IPS-NIHi11 (cell line): Measurements from ENCODE around the gene SRRM3.
"Not testable (repeated sequence)": the region's sequence is repeated elsewhere in the genome, so short reads cannot be mapped to it uniquely, and the experiment has no call there.

ENCODE experiments used
- DNase-seq: peaks from one replicate; pipeline ENCODE4 v3.0.0; 2012; ENCODE audit warnings: mixed read lengths, low spot score

The SRRM3 gene

DNA sequence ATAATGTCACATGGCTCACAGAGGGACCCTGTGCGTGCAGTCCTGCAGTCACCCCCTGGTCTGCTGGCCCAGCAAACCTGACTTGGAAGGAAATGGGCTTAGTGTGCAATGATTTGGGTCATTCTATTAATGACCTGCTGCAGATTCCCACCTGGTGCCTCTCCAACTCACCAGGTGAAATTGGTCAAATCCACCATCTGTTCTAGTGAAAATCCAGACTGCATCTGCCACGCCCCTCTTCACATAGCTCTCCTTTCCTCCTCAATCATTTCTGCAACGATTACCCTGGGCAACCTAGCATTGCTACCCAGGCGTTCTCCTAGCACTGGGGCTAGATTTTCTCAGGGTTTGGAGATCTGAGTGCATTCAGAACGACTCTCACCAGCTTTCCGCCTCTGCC lies 29.4 kb downstream of the SRRM3 start:
- no peak for DNase-seq

GRCh38 chr7:76231583-76231982 lies 29.9 kb downstream of the SRRM3 start:
- DNase-seq = no peak

DNA sequence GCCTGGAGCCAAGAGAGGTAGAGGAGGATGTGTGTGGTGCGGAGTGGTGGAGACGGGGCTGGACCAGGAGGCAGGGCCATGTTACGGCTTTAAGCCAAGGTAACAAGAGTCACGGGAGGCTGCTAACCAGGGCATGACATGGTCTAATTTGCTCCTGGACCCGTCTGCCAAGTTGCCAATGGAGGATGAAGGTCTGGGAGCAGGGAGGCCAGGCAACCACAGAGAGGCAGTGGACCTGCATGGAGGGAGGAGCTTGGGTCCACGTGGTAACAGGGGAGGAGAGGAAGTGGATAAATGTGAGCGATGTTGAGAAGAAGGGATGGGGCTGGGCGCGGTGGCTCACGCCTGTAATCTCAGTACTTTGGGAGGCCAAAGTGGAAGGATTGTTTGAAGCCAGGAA lies 31.0 kb downstream of the SRRM3 start:
- DNase-seq = no peak

GRCh38 chr7:76233538-76234281 lies 32.0 kb downstream of the SRRM3 start:
- DNase-seq = peak; percentile 70

- DNase-seq = no peak
These were observed 32.5 kb downstream of the SRRM3 start for GRCh38 chr7:76234282-76234584.

- peak; percentile 96 for DNase-seq
These were observed 33.3 kb downstream of the SRRM3 start for GRCh38 chr7:76234931-76235441.

- no peak for DNase-seq
These were observed 34.5 kb downstream of the SRRM3 start for GRCh38 chr7:76236224-76236623.

DNA sequence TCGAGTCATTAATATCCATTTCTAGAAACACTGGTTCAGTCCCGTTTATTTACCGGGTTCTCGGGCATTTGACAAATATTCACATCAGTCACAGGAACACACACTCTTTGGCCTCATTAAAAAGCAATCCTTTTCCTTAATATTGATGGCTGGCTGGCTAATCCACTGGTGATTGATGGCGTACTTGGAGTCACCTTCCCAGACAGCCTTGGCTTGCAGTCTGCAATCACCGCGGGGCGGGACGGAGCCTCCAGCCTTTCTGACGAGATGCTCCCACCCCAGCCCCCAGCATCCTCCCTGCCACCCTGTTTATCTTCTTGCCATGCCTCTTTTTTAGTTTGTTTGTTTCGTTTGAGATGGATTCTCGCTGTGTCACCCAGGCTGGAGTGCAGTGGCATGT lies 36.6 kb downstream of the SRRM3 start:
- DNase-seq = no peak

- no peak for DNase-seq
These were observed 39.4 kb downstream of the SRRM3 start for GRCh38 chr7:76241141-76241540.

- not testable (repeated sequence) for DNase-seq
These were observed 40.9 kb downstream of the SRRM3 start for GRCh38 chr7:76242517-76243063.

- DNase-seq = no peak
These were observed 43.2 kb downstream of the SRRM3 start for GRCh38 chr7:76244781-76245391.

GRCh38 chr7:76246804-76247389 lies 45.2 kb downstream of the SRRM3 start:
- no peak for DNase-seq

DNA sequence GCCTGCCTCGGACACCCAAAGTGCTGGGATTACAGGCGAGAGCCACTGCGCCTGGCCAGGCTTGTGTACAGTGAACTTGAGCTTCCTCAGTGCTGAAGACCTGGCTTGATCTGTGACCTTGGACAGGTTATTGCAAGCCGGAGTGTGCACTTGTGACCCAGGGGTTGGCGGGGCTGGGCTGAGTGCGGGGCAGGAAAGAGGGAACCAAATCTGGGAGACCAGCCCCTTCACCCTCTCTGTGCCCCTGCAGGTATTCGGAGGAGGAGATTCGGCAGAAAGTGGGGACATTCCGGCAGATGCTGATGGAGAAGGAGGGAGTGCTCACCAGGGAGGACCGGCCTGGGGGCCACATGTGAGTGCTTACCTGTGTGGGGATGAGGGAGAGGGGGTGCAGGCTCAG lies 46.2 kb downstream of the SRRM3 start:
- DNase-seq = no peak

DNA sequence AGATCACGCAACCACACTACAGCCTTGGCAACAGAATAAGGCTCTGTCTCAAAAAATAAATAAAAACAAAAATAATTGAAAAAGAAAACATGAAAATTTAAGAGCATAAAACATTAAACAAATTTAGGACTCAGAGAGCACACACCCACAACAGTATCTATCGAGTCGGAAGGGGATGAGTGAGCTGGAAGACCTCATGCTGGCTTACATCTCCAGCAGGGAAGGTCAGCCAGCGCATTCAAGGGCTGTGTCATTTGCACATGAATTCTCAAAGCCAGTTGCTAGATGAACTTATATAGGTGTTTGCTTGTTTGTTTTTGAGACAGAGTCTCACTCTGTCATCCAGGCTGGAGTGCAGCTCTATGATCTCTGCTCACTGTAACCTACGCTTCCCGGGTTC lies 50.3 kb downstream of the SRRM3 start:
- no peak for DNase-seq

GRCh38 chr7:76254781-76255180 lies 53.1 kb downstream of the SRRM3 start:
- no peak for DNase-seq

DNA sequence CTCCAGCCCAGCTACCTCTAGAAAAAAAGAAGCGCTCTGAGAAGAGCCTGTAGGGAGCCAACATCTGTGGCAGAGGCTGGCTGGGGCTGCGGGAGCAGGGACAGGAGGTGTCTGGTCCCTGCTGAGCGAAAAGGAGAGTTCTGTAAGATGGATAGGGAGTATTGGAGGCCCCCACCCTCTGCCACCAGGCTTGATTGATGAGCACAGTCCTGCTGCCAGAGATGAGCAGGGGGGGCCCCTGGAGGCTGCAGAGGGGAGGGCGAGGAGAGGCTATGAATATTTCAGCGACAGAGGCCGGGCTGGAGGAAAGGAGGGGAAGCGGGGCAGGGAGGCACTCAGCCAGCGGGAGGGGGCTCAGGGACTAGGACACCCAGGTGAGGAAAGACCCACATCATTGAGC lies 56.3 kb downstream of the SRRM3 start:
- DNase-seq = no peak

GRCh38 chr7:76259124-76260093 lies 57.7 kb downstream of the SRRM3 start:
- peak; percentile 52 for DNase-seq

GRCh38 chr7:76260171-76260703 lies 58.5 kb downstream of the SRRM3 start:
- DNase-seq = peak; percentile 93

GRCh38 chr7:76261329-76261728 lies 59.6 kb downstream of the SRRM3 start:
- DNase-seq = no peak

DNA sequence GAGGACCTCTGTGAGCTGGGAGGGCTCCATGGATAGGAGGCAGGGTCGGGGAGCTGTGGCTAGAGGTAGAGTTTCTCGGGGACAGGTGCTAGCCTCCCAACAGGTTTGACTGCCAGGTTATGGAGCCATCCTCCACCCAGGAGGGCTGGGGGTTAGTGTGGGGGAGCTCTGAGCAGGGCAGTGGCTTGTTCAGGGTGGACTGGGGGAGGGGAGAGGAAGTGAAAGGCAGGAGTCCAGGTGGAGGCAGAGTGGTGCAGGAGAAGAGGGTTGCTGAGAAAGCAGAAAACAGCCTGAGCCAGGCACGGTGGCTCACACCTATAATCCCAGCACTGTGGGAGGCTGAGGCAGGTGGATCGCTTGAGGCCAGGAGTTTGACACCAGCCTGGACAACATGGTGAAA lies 60.2 kb downstream of the SRRM3 start:
- DNase-seq = no peak

DNA sequence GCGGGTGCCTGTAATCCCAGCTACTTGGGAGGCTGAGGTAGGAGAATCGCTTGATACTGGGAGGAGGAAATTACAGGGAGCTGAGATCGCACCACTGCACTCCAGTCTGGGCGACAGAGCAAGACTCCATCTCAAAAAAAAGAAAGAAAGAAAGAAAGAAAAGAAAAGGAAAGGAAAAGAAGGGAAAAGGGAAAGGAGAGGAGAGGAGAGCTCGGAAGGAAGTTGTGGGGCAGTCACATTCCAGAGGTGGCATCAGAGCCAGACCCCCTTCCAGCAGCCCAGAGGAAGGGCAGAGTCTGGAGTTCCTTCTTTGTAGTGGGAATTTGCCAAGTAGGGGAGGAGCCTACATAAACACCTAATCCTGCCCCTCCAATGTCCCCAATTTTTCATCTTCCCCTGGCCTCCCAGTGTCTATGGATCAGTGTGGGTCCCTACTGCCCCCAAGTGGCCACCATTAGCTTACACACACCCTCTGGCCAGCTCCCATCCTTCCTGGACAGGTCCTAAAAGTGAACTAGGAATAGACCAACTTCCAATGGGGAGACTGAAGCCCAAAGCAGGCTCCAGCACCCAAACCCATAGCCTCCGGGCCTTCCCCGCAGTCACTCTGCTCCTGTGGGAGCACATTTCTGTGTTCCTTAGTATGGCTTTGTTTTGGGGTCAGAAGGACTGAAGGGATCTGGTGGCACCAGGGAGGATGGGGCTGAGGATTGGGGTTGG lies 61.1 kb downstream of the SRRM3 start:
- DNase-seq = peak; percentile 57
